Fibroblast of mammary gland (primary cell): ENCODE measurements around the gene PTRH1.
A peak's percentile ranks its signal among the peaks of the same experiment; 100 is the strongest.

Source experiments
- DNase-seq: peaks from one replicate; pipeline ENCODE4 v3.0.0-alpha.2; 2010; ENCODE audit warnings: low read depth
- H3K4me3 ChIP-seq: 2 replicates; pipeline ENCODE4 v1.5.1; 2011; ENCODE audit warnings: low read depth, mild to moderate bottlenecking, low read length, moderate library complexity; ENCODE audit not compliant: control insufficient read depth
- TF ChIP-seq, protein P1 (sequence below): conservative IDR thresholded peaks from 2 replicates; pipeline ENCODE4 v1.5.1; 2011; ENCODE audit warnings: low read depth, low read length, inconsistent platforms; ENCODE audit not compliant: control insufficient read depth, insufficient read depth

PTRH1 gene

DNA sequence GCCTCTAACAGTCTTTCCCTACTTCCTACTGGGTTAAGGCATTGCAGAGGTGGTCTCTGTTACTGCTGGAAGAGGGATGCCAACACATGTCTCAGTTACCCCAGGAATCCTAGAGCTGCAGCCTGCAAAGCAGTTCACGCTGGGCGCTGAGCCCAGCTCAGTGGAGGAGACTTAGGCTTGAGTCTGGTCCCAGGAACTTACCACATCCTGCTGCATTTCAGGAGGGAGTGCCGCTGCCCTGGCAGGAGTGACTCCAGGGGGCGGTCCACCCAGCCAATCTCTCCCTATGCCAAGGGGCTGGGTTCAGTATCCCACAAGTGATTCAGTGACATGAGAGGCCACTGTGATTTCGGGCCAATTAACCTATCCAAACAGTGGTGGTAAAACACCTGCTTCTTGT, 8.0 kb upstream of the PTRH1 start:
- peak; percentile 69 for DNase-seq
- TF ChIP-seq, protein P1, sequence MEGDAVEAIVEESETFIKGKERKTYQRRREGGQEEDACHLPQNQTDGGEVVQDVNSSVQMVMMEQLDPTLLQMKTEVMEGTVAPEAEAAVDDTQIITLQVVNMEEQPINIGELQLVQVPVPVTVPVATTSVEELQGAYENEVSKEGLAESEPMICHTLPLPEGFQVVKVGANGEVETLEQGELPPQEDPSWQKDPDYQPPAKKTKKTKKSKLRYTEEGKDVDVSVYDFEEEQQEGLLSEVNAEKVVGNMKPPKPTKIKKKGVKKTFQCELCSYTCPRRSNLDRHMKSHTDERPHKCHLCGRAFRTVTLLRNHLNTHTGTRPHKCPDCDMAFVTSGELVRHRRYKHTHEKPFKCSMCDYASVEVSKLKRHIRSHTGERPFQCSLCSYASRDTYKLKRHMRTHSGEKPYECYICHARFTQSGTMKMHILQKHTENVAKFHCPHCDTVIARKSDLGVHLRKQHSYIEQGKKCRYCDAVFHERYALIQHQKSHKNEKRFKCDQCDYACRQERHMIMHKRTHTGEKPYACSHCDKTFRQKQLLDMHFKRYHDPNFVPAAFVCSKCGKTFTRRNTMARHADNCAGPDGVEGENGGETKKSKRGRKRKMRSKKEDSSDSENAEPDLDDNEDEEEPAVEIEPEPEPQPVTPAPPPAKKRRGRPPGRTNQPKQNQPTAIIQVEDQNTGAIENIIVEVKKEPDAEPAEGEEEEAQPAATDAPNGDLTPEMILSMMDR: no peak

DNA sequence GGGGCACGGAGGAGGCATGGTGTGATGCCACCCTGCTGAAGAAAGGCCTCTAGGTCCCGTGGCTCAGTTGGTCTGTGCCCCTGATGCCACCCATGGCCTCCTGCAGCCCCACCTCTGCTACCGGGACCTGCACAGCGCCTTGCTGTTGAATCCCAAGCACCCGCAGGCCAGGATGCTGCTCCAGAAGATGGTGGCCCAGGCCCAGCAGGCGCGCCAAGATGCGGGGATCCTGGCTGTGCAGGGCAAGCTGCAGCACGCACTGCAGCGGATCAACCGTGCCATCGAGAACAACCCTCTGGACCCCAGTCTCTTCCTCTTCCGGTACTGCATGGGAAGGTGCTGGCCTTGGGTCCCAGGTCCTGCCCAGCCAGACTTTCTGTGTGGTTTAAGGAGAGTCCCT, 7.5 kb upstream of the PTRH1 start:
- H3K4me3 ChIP-seq: no peak overlapping the region
- TF ChIP-seq, protein P1: no peak
- no peak for DNase-seq

More for the DNA sequence above, 8.0 kb upstream of the PTRH1 start:
- H3K4me3 ChIP-seq: no peak overlapping the region

DNA sequence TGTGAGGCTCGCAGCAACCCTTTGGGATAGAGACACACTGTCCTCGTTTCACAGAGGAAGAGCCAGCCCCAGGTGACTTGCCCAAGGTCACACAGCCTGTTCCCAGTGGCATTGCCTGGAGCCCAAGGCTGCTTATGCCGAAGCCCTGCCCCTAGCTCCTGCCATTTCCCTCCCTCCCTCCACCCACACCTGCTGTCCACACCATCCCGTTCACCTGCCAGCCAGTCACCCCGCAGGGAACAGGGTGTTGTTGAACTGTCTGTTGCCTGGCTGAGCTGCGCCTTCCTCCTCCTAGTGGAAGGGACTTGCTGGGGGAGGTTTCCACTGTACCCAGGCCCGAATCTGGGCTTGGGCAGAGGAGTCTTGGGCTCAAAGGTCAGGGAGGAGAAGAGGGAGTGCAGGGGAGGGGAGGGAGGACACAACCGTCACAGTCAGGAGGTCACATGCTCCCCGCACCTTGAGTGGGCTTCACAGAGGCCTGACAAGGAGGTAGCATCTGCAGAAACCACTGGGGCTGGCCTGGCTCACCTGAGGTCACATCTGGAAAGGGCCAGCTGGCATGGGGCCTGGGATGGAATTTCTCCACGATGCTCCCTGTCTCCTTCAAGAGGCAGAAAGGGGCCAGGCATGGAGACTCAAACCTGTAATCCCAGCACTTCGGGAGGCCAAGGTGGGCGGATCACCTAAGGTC, 6.7 kb upstream of the PTRH1 start:
- DNase-seq: no peak
- no peak overlapping the region for H3K4me3 ChIP-seq
- TF ChIP-seq, protein P1: no peak

DNA sequence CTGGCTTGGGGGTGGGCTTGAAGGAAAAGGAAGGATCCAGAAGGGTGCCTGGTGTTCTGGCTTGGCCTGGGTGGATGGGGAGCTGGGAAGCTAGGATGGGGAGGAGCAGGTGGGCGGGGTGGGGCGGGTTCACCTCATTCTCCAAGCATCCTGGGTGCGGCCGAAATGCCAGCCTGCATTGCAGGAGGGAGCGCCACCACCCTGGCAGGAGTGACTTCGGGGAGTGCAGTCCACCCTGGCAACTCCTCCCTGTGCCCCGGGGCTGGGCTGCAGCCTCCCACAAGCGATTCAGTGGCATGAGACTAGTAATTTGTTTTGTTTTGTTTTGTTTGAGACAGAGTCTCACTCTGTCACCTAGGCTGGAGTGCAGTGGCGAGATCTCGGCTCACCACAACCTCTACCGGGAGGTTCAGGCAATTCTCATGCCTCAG, 5.9 kb upstream of the PTRH1 start:
- H3K4me3 ChIP-seq: no peak overlapping the region
- DNase-seq: no peak
- TF ChIP-seq, protein P1: no peak

DNA sequence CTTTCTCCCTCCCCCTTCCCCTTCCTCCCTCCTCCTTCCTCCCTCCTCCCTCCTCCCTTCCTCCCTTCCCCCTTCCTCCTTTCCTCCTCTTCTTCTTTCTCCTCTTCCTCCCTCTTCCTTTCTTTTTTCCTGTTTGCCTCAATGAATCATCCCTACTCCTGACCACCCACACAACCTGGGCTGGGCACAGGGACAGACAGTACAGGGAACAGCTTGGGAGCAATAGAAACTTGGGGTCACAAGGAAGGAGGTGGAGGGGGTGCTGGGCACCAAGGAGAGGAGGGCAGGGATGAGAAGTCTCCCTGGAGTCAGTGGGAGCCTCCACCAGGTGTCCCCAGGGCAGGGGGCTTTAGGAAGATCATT, 5.4 kb upstream of the PTRH1 start:
- H3K4me3 ChIP-seq: no peak overlapping the region
- TF ChIP-seq, protein P1: no peak
- no peak for DNase-seq

DNA sequence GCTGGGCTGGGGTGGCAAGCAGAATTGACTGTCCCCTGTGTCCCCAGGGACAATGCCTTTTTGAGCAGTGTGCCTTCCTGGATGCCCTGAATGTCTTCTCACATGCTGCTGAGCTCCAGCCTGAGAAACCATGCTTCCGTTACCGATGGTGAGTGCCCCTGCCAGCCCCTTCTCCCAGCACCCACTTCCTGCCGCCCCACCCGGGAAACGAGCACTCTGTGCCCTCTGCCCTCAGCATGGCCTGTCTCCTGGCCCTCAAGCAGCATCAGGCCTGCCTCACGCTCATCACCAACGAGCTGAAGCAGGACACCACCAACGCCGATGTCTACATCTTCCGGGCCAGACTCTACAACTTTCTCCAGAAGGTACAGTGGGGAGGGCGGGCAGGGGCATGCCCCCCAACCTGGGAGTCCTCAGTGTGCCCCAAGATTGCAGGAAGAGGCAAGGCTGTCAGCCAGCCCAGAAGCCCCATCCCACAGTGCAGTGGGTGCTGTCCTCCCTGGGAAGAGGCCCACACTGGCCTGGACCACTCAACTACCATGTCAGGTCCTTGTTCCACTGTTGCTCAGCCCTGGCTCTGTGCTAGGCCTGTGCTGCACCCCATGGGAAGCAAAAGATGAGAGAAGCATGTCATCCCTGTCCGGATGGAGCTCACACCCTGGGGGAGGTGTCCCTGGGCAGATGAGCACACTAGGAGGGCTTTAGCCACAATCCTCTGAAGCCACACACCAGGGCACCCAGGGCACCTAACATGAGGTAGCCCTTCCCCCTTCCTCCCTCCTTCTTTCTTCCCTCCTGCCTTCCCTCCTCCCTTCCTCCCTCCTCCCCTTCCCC, 4.8 kb upstream of the PTRH1 start:
- TF ChIP-seq, protein P1: no peak
- DNase-seq: no peak
- H3K4me3 ChIP-seq: no peak overlapping the region
